ENCODE measurements around the gene FNDC3A. TPM values are rescaled to one million over a fixed set of nuclear protein-coding genes. Genes with fewer than 3 reads are reported as not detected.
"Not testable (repeated sequence)": the region's sequence is repeated elsewhere in the genome, so short reads cannot be mapped to it uniquely, and the experiment has no call there.

Gene FNDC3A
- polyA plus RNA-seq, 1 donor, result 60.1 TPM

DNA sequence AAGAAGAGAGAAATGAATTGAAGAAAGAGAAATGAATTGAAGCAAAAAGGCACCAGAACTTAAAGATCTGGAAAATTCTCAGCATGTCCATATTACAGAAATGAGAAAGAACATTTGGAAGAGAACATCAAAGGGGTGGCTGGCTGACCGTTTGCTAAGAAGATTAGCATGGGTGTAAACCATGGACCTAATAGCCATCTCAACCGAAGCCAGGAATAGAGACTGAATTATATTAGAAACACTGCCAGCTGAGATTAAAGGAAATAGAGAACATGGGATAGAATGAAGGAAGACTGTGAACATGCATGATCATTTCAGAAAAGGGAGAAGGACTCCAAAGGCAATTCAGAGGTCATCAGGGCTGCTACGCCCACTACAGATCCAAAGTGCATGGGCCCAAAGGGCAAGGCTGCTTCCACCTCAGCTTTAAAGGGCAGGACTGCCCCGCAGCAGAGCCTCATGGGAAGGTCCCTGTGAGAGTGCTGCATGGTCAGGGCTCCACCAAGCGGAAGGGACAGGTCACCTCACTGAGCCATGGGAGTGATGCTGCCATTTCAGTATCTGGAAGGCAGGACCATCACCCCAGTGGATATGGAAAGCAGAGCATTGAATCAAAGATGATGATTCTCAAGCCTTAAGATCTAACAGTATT is 23.1 kb downstream of the FNDC3A start:
- Histone ChIP-seq H3K4me1 (ENCODE audit: control insufficient read depth, insufficient read depth, low read length) (no peaks in the 10 kb centered on the region), H3K27ac (ENCODE audit: low read length) (no peak overlapping the region), H3K9me3 (ENCODE audit: control insufficient read depth, low read depth, low read length) (peaks cover 5% of the 10 kb centered on the region), H3K27me3 (ENCODE audit: control insufficient read depth, insufficient read depth, low read length) (no peaks in the 10 kb centered on the region), H3K36me3 (ENCODE audit: control insufficient read depth, insufficient read depth, low read length) (no peaks in the 10 kb centered on the region), H3K4me3 (ENCODE audit: low read length) (no peak overlapping the region)
- no CpG with 5 or more reads among the region's 5 CpGs for WGBS (ENCODE audit: insufficient coverage, low lambda C conversion rate)
- DNase-seq, result peak in 1 of 2 donors; percentile 7

DNA sequence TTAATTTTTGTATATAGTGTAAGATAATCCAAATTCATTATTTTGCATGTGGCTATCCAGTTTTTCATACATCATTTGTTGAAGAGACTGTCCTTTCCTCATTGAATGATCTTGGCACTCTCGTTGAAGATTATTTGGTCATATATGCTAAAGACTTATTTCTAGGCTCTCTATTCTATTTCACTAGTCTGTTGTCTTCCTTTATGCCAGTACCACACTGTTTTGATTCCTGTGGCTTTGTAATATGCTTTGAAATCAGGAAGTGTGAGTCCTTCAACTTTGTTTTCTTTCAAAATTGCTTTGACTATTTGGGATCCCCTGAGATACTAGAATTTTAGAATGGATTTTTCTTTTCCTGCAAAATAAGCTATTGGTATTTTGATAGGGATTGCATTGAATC is 24.5 kb downstream of the FNDC3A start:
- Histone ChIP-seq H3K4me3 (ENCODE audit: low read length) (no peak overlapping the region), H3K27ac (ENCODE audit: low read length) (no peak overlapping the region), H3K9me3 (ENCODE audit: control insufficient read depth, low read depth, low read length) (peaks cover 5% of the 10 kb centered on the region), H3K4me1 (ENCODE audit: control insufficient read depth, insufficient read depth, low read length) (no peaks in the 10 kb centered on the region), H3K27me3 (ENCODE audit: control insufficient read depth, insufficient read depth, low read length) (no peaks in the 10 kb centered on the region), H3K36me3 (ENCODE audit: control insufficient read depth, insufficient read depth, low read length) (no peaks in the 10 kb centered on the region)
- no peak for DNase-seq
- 100% methylated on average over 1 of the region's 1 CpG for WGBS (ENCODE audit: insufficient coverage, low lambda C conversion rate)

- not testable (repeated sequence) for H3K27ac ChIP-seq (ENCODE audit: low read length); H3K4me3 ChIP-seq (ENCODE audit: low read length); H3K4me1 ChIP-seq (ENCODE audit: control insufficient read depth, insufficient read depth, low read length); H3K36me3 ChIP-seq (ENCODE audit: control insufficient read depth, insufficient read depth, low read length); H3K9me3 ChIP-seq (ENCODE audit: control insufficient read depth, low read depth, low read length); H3K27me3 ChIP-seq (ENCODE audit: control insufficient read depth, insufficient read depth, low read length); DNase-seq
- 92% methylated on average over 2 of the region's 28 CpGs for WGBS (ENCODE audit: insufficient coverage, low lambda C conversion rate)
Observed at GRCh38 chr13:49018986-49019635, 43.4 kb downstream of the FNDC3A start.

DNA sequence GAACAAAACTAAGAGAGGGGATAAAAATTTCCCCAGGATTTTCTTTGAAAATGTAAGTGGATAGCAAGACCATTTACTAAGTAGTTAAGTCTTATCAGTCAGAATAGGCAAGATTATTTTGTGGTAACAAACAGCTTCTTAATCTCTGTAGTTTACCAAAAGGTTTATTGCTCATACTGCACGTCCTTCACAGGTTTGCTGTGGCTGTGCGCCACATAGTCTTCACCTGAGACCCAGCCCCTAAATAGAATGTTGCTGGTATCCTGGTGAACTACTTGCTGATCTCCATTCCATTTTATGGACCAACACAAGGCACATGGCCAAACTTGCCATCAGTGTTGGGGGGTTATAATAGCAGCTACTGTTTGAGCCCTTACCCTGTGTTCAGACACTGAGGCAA is 44.6 kb downstream of the FNDC3A start:
- Histone ChIP-seq H3K27ac (ENCODE audit: low read length) (no peak overlapping the region), H3K4me1 (ENCODE audit: control insufficient read depth, insufficient read depth, low read length) (no peaks in the 10 kb centered on the region), H3K27me3 (ENCODE audit: control insufficient read depth, insufficient read depth, low read length) (no peaks in the 10 kb centered on the region), H3K9me3 (ENCODE audit: control insufficient read depth, low read depth, low read length) (no peaks in the 10 kb centered on the region), H3K4me3 (ENCODE audit: low read length) (no peak overlapping the region), H3K36me3 (ENCODE audit: control insufficient read depth, insufficient read depth, low read length) (no peaks in the 10 kb centered on the region)
- no CpG with 5 or more reads among the region's 2 CpGs for WGBS (ENCODE audit: insufficient coverage, low lambda C conversion rate)
- no peak for DNase-seq

GRCh38 chr13:49020940-49021553 is 45.3 kb downstream of the FNDC3A start:
- no peak overlapping the region for H3K27ac ChIP-seq (ENCODE audit: low read length)
- H3K4me1 ChIP-seq (ENCODE audit: control insufficient read depth, insufficient read depth, low read length), result no peaks in the 10 kb centered on the region
- whole genome bisulfite sequencing (ENCODE audit: insufficient coverage, low lambda C conversion rate), result 100% methylated on average over 1 of the region's 2 CpGs
- no peaks in the 10 kb centered on the region for H3K36me3 ChIP-seq (ENCODE audit: control insufficient read depth, insufficient read depth, low read length)
- no peaks in the 10 kb centered on the region for H3K27me3 ChIP-seq (ENCODE audit: control insufficient read depth, insufficient read depth, low read length)
- no peaks in the 10 kb centered on the region for H3K9me3 ChIP-seq (ENCODE audit: control insufficient read depth, low read depth, low read length)
- no peak for DNase-seq
- no peak overlapping the region for H3K4me3 ChIP-seq (ENCODE audit: low read length)

DNA sequence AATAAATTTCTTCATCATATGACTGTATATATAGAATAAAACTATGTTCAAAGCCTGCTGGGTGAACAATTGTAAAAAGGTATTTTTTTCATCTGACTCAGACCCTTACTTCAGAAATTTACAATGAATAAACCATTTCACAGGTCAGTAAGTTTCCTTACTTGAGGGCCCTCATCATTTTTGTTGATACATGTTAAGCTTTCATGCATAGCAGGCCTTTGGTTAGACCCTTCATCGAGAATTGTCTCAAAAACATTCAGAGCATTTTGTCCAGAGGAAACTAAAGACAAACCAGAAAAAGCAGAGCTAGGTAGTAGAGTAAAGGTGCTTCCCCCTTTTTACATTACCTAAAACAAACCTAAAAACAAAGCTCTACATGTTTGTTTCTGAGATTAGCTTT is 46.2 kb downstream of the FNDC3A start:
- 100% methylated on average over 1 of the region's 1 CpG for WGBS (ENCODE audit: insufficient coverage, low lambda C conversion rate)
- no peaks in the 10 kb centered on the region for H3K36me3 ChIP-seq (ENCODE audit: control insufficient read depth, insufficient read depth, low read length)
- DNase-seq, result no peak
- no peaks in the 10 kb centered on the region for H3K9me3 ChIP-seq (ENCODE audit: control insufficient read depth, low read depth, low read length)
- no peaks in the 10 kb centered on the region for H3K4me1 ChIP-seq (ENCODE audit: control insufficient read depth, insufficient read depth, low read length)
- H3K27ac ChIP-seq (ENCODE audit: low read length), result no peak overlapping the region
- H3K27me3 ChIP-seq (ENCODE audit: control insufficient read depth, insufficient read depth, low read length), result no peaks in the 10 kb centered on the region
- H3K4me3 ChIP-seq (ENCODE audit: low read length), result no peak overlapping the region

DNA sequence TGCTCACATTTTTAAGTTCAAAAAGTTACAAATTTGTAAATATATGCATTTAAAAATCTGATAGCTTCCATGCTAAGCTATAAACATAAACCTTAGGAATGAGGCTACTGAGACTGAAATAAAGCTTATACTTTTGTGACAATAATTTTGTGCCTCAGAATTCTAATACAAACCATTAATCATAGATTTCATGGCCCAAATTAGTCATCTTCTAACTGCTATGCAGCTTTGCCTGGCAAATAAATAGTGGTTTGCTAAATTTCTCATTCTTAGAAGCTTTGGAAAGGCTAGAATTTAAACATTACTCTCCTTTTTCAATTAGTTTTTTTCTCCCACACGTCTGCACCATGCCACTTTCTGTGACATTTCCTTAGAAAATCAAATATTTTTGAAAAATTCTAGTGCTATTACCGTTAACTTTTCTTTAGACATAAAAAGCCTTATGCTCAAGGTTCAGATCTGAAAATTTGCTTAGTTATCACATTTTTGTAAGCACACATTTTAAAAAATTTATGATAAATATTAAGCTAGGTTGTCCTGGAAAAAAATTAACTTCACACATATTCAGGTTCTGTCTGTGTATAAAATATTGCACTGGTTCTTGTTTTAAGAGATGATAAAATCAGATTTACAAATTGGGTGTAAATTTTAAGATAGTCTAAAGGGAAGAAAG is 46.9 kb downstream of the FNDC3A start:
- H3K27ac ChIP-seq (ENCODE audit: low read length), result no peak overlapping the region
- no peaks in the 10 kb centered on the region for H3K4me1 ChIP-seq (ENCODE audit: control insufficient read depth, insufficient read depth, low read length)
- H3K9me3 ChIP-seq (ENCODE audit: control insufficient read depth, low read depth, low read length), result no peaks in the 10 kb centered on the region
- no peaks in the 10 kb centered on the region for H3K36me3 ChIP-seq (ENCODE audit: control insufficient read depth, insufficient read depth, low read length)
- WGBS (ENCODE audit: insufficient coverage, low lambda C conversion rate), result 100% methylated on average over 2 of the region's 2 CpGs
- no peak for DNase-seq
- H3K27me3 ChIP-seq (ENCODE audit: control insufficient read depth, insufficient read depth, low read length), result no peaks in the 10 kb centered on the region
- H3K4me3 ChIP-seq (ENCODE audit: low read length), result no peak overlapping the region

DNA sequence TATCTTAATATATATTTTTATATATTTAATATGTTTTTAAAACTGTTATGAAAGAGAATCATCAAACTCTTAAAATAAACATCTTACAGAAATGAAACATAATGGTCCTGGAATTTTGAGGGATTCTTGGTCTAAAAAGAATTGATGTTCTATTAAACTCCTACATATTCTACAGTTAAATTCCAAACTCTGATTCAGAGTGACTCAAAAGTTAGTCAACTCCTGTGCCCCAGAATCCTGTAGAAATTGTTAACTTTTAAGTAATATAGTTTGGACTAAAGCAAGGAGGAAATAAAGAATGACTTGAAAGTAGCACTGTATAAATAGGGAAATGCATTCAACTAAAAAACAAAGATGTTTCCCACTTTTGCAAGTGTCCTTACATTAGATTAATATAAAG is 47.7 kb downstream of the FNDC3A start:
- peaks cover 2% of the 10 kb centered on the region for H3K36me3 ChIP-seq (ENCODE audit: control insufficient read depth, insufficient read depth, low read length)
- H3K27me3 ChIP-seq (ENCODE audit: control insufficient read depth, insufficient read depth, low read length), result no peaks in the 10 kb centered on the region
- no peak overlapping the region for H3K4me3 ChIP-seq (ENCODE audit: low read length)
- no peaks in the 10 kb centered on the region for H3K9me3 ChIP-seq (ENCODE audit: control insufficient read depth, low read depth, low read length)
- no peak for DNase-seq
- H3K27ac ChIP-seq (ENCODE audit: low read length), result no peak overlapping the region
- no peaks in the 10 kb centered on the region for H3K4me1 ChIP-seq (ENCODE audit: control insufficient read depth, insufficient read depth, low read length)

- no peaks in the 10 kb centered on the region for H3K27me3 ChIP-seq (ENCODE audit: control insufficient read depth, insufficient read depth, low read length)
- peaks cover 4% of the 10 kb centered on the region for H3K36me3 ChIP-seq (ENCODE audit: control insufficient read depth, insufficient read depth, low read length)
- no peak overlapping the region for H3K4me3 ChIP-seq (ENCODE audit: low read length)
- no peak overlapping the region for H3K27ac ChIP-seq (ENCODE audit: low read length)
- WGBS (ENCODE audit: insufficient coverage, low lambda C conversion rate), result no CpG with 5 or more reads among the region's 1 CpG
- DNase-seq, result no peak
- no peaks in the 10 kb centered on the region for H3K4me1 ChIP-seq (ENCODE audit: control insufficient read depth, insufficient read depth, low read length)
- no peaks in the 10 kb centered on the region for H3K9me3 ChIP-seq (ENCODE audit: control insufficient read depth, low read depth, low read length)
Observed at GRCh38 chr13:49026851-49027250, 51.1 kb downstream of the FNDC3A start.

GRCh38 chr13:49029570-49029969 is 53.9 kb downstream of the FNDC3A start:
- peaks cover 4% of the 10 kb centered on the region for H3K36me3 ChIP-seq (ENCODE audit: control insufficient read depth, insufficient read depth, low read length)
- no peaks in the 10 kb centered on the region for H3K27me3 ChIP-seq (ENCODE audit: control insufficient read depth, insufficient read depth, low read length)
- H3K4me3 ChIP-seq (ENCODE audit: low read length), result no peak overlapping the region
- H3K27ac ChIP-seq (ENCODE audit: low read length), result no peak overlapping the region
- H3K9me3 ChIP-seq (ENCODE audit: control insufficient read depth, low read depth, low read length), result no peaks in the 10 kb centered on the region
- no peak for DNase-seq
- H3K4me1 ChIP-seq (ENCODE audit: control insufficient read depth, insufficient read depth, low read length), result no peaks in the 10 kb centered on the region
- 100% methylated on average over 2 of the region's 2 CpGs for WGBS (ENCODE audit: insufficient coverage, low lambda C conversion rate)
